HG03135 (cell line): ENCODE results near the gene UNC80.

Experiments used
- ATAC-seq: cut with Tn5 transposase; IDR thresholded peaks from one replicate; pipeline ENCODE4 v1.9.1; 2021; ENCODE audit warnings: mild to moderate bottlenecking, moderate library complexity; ENCODE audit not compliant: unreplicated experiment

UNC80 gene

DNA sequence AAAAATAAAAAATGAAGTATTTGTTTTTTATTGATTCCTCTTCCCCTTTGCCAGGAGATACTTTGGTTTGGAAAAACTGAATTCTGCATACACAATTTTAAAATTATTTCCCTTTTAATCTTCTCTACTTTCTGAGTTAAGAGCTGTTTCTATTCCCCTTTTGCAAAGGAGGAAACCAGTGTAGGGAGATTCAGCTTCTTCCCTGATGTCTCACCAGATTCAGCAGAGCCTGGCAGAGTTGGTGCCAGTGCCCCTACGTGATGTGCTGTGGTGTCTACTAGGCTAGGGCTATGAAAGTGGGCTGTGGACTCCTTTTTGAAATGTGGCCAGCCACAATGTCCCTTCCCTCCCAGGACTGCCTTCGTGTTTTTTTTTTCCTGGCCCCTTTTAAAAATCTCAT, 233.2 kb downstream of the UNC80 start:
- ATAC-seq = no peak

DNA sequence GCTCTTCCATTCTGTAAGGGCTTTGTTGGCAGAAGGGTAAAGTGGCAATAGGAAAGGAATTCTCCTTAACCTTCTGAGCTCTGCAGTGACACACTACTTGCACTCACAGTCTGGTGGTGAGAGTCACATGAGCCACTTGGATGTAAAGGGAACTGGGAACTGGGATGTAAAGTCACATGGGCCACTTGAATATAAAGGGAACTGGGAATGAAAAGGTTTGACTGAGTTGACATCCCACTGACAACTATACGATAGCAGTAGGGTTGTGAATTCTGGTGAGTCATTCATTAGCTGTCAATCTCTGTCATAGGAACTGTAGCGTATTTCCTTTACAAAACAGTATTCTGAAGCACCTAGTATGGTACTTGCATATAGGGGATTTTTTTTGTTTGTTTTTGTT, 236.3 kb downstream of the UNC80 start:
- no peak for ATAC-seq

DNA sequence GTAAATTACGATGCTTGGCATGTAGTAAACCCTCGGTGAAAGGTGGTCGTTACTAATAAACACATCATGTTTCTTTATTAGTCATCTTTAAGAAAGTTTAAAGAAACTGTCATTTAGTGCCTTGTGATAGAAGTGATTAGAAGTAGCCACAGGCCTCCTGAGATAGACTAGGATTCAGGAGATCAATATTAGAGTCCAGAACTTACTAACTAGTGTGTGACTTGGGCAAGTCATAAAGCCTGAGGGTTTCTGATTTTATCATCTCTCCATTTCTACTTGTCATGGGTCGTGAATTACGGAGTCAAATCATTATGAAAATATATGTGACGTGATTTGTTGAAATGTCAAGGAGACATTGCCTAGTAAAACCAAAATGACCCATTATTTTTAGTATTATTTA, 237.5 kb downstream of the UNC80 start:
- ATAC-seq = no peak

DNA sequence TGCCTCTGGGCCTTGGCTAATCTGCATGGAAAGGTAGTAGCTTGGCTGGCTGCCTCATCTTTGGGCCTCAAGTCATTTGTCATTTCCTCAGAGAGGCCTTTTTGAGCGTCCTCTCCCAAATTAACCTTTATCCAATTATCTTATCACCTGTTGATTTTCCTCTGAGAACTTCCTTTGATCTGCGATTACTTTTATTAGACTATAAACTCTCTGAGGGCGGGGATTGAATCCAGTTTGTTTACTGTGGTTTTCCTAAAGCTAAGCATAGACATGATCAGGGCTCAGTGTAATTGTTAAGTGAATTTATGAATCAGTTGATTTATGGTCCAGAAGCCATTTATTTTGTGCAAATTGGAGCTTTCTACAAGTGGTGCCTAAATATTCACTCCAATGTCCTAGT, 238.3 kb downstream of the UNC80 start:
- ATAC-seq = no peak

DNA sequence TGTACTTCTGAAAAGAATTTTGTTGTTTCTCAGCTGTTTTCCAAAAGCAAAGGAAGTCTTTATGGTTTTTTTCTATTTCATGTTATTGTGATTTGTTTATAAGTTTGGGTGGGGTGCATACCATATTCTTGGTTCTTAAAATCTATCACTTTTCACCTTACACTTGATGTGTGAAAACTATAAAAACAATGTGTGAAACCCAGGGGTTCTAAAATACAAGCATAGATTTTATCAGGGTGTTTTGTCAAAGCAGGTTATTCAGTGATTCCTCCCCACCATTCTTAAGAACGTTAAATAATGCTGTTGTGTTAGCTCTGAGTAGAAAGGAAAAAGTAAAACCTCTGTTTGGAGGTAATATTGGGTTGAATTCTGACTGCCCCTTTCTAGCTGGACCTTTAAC, 248.5 kb downstream of the UNC80 start:
- ATAC-seq = no peak

DNA sequence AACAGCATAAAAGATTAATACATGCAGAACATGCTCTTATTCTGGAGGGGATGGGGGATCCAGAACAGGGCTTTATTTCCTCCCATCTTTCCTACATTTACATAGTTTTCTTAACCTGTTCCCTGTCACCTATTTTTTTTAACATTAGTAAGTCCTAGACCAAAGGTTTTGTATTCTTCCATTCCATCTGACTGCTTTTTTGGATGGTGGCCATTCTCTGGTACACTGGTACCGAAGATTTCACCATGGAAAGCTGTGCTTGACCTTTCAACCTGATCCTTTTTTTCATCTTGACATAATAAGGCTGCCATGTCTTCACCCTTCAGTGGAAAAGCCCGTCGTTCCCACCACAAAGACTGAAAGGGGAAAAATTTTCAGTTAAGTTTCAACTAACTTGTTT, 251.2 kb downstream of the UNC80 start:
- no peak for ATAC-seq

DNA sequence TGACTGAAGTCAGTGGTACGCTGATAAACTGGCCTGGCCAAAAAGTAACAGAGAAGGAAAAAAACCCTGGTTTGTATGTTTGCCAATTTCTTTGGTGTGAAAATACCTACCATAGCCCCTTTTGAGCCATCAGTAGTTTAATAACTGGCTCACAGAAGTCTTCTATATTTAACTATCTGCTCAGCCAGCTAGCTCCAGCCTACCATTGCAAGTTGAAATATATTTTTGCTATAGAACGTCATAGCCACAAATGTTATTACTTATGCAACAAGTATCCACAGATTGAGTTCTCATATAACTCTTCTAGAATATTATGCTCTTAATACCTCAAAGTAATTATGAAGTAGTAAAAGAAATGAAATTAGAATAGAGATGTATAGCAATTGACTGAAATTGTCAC, 256.0 kb downstream of the UNC80 start:
- no peak for ATAC-seq

DNA sequence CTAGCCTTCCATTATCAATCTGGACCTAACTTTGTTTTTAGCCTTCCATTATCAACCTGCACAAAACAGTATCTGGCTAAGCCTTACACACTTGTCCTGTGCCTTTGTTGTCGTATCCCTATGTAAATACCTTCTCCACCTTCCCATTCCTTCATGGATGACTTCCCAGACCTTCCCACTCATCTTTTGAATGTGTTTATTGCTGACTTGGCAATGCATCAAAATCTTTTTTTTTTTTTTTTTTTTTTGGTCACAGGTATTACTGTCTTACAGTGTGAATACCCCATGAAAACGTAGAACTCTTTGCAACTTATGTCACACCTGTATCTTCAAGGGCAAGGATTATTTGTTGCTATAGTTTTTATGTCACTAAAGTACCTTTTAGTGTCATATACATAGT, 256.5 kb downstream of the UNC80 start:
- ATAC-seq = no peak

DNA sequence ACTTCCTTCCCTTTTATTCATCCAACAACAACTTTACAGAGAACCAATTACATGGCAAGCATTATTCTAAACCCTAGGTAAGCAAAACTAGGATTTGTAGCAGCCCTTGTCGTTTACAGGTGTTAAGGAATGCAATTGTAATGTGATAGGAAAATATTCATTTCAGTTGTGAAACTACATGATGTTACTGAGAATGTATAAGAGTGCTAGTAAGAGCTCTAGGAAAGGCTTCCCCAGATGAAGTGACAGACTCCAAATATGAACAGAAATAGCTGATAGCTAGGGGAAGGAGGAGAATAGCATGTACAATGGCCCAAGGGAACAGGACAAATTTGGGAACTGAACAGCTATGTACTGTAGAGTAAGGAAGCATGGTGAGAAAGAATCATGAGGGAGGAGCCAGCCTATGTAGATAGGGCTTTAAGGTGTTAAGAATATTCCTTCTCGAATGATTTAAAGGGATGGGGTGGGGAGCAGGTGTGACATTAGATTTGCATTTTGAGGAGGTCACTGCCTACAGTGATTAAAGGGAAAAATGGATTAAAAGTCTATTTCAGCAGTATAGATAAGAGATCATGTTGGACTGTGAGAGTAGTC, 262.6 kb downstream of the UNC80 start:
- no peak for ATAC-seq

DNA sequence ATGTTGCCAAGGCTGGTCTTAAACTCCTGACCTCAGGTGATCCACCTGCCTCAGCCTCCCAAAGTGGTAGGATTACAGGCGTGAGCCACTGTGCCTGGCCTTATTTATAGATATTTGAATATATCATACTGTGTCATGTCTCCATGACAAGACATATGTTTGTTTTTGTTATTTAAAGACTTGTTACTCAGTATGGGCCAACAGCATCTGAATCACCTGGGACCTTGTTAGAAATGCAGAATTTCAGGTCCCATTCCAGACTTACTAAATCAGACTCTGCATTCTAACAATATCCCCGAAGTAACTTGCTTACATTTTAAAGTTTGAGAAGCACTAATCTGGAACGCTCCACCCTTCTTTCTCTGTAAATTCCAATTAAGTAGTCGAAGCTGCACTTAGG, 264.0 kb downstream of the UNC80 start:
- ATAC-seq = no peak

DNA sequence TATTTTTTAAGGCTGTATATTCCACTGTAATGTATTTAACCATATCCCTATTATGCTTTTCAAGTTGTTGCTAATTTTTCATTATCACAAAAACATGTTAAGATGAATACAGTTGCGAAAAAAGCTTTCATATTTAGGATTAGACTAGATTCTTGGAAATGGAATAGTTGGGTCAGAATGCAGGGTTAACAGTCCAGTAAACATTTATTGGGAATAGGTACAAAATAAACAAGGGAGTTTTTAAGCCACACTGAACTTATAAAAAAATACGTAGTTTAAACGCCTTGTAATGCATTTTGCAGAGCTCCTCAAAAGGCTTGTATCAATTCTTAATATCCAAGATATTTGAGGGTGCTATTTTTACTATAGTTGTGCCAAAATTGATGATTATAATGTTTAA, 266.4 kb downstream of the UNC80 start:
- no peak for ATAC-seq

DNA sequence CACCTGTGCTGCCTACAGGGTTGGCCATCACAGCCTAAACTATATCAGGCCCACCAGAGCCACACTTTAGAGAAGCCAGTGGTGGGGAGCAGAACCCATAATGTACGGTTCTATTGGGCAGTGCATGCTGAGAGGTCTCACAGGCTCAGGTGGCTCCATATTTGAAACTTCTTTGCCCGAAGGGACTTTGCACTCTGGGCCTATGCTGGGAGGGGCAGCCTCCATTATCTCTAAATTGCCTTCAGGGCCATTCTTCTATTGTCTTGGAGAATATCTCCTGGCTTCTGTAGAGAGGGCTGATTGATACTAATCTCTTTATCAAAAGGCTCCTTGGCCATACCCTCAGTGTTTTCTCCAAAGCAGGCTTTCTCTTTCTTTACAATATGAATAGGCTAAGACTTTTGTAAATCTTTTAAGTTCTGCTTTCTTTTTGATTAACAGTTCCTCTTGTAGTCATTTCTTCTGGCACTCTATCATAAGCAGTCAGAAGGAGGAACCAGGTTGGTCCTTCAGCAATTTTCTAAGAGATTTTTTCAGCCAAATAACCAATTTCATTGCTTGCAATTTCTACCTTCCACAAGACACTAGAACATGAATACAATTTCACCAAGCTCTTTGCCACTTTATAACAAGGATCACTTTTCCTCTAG, 275.3 kb downstream of the UNC80 start:
- no peak for ATAC-seq
